Measurements from ENCODE around the gene NAT14. TPM values are rescaled to one million over a fixed set of nuclear protein-coding genes. Genes with fewer than 3 reads are reported as not detected.
"Not testable (repeated sequence)": the region's sequence is repeated elsewhere in the genome, so short reads cannot be mapped to it uniquely, and the experiment has no call there.

Gene NAT14
- total and polyA plus RNA-seq, 2 experiments from 2014 or later = 56.5 to 138 TPM

DNA sequence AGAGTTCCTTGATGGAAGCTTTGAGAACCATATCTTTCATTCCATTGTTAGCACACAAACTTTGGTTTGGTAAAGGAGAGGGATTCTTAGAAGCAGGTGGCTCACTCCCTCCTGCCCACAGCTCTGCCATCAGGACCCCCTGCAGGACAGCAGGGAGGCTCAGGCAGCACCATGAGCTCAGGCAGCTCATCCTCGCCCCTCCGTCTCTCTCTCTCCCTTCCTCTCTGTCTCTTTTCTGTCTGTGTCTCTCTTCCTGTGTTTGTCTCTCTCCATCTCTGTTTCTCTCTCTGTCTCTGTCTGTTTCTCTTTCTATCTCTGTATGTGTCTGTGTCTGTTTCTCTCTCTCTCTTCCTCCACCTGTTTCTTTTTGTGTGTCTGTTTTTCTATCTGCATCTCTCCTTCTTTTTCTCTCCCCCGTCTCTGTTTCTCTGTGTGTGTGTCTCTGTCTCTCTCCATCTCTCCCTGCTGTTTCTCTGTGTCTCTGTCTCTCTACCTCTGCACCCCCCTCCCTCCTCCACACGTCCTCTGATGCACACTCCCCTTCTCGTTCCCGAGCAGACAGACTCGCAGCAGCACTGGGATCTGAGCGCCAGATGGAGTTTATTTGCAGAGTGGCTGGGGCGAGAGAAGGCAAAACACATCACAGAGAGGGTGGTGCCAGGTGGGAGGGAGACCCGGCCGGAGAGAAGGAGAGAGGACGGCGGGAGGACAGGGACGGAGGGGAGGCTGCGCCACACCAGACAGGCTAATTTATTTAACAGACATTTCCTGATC, 43.2 kb downstream of the NAT14 start:
- TF ChIP-seq, protein P1, sequence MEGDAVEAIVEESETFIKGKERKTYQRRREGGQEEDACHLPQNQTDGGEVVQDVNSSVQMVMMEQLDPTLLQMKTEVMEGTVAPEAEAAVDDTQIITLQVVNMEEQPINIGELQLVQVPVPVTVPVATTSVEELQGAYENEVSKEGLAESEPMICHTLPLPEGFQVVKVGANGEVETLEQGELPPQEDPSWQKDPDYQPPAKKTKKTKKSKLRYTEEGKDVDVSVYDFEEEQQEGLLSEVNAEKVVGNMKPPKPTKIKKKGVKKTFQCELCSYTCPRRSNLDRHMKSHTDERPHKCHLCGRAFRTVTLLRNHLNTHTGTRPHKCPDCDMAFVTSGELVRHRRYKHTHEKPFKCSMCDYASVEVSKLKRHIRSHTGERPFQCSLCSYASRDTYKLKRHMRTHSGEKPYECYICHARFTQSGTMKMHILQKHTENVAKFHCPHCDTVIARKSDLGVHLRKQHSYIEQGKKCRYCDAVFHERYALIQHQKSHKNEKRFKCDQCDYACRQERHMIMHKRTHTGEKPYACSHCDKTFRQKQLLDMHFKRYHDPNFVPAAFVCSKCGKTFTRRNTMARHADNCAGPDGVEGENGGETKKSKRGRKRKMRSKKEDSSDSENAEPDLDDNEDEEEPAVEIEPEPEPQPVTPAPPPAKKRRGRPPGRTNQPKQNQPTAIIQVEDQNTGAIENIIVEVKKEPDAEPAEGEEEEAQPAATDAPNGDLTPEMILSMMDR (IDR thresholded peaks at IDR 0.05; ENCODE audit: low read depth, low read length) = no peak

DNA sequence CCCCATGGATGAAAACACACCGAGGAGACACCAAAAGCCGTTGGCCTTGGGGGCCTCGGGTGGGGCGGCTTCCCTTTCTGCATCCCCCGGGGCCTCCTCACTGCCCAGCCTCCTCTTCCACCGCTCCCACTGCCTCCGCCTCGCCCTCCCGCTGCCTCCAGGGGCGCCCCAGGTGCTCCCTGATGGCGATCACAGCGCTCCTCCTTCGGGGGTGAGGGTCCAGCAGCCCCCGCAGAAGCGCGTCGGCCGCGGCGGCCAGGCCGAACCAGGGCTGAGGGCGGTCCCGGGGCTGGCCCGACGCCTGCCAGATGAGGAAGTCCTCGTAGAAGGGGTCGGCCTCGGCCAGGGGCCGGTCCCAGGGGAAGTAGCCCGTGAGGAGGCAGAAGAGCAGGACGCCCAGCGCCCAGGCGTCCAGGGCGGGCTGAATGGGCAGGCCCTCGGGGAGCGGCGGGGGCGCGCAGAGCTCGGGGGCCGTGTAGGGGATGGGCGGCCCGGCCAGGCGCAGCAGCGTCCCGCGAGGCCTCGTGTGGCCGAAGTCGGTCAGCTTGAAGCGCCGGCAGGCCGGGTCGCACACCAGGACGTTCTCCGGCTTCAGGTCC, 44.7 kb downstream of the NAT14 start:
- DNase-seq (ENCODE audit: low read depth in 1 of 2, low spot score in 1 of 2) = no peak
- H3K27ac ChIP-seq = no peak overlapping the region
- H3K9me3 ChIP-seq (ENCODE audit: low read depth) = no peaks in the 10 kb centered on the region
- H3K4me1 ChIP-seq (ENCODE audit: low read depth) = no peaks in the 10 kb centered on the region
- TF ChIP-seq, protein P1 (IDR thresholded peaks at IDR 0.05; ENCODE audit: low read depth, low read length) = no peak
- H3K36me3 ChIP-seq = no peaks in the 10 kb centered on the region
- no peak overlapping the region for H3K4me3 ChIP-seq
- no peaks in the 10 kb centered on the region for H3K27me3 ChIP-seq

More for the DNA sequence above, 43.2 kb downstream of the NAT14 start:
- Histone ChIP-seq H3K36me3 (no peaks in the 10 kb centered on the region), H3K27ac (no peak overlapping the region), H3K4me3 (no peak overlapping the region), H3K4me1 (ENCODE audit: low read depth) (no peaks in the 10 kb centered on the region), H3K9me3 (ENCODE audit: low read depth) (no peaks in the 10 kb centered on the region), H3K27me3 (no peaks in the 10 kb centered on the region)
- peak in 1 of 2 donors; percentile 29 for DNase-seq (ENCODE audit: low read depth in 1 of 2, low spot score in 1 of 2)

GRCh38 chr19:55530996-55531395, 46.0 kb downstream of the NAT14 start:
- Histone ChIP-seq H3K27ac (no peak overlapping the region), H3K4me1 (ENCODE audit: low read depth) (no peaks in the 10 kb centered on the region), H3K27me3 (no peaks in the 10 kb centered on the region), H3K36me3 (no peaks in the 10 kb centered on the region), H3K4me3 (no peak overlapping the region), H3K9me3 (ENCODE audit: low read depth) (no peaks in the 10 kb centered on the region)
- DNase-seq (ENCODE audit: low read depth in 1 of 2, low spot score in 1 of 2) = no peak
- TF ChIP-seq, protein P1 (IDR thresholded peaks at IDR 0.05; ENCODE audit: low read depth, low read length) = no peak

GRCh38 chr19:55534280-55534679, 49.3 kb downstream of the NAT14 start:
- not testable (repeated sequence) for H3K36me3 ChIP-seq; H3K27me3 ChIP-seq; H3K9me3 ChIP-seq (ENCODE audit: low read depth); DNase-seq (ENCODE audit: low read depth in 1 of 2, low spot score in 1 of 2); H3K4me1 ChIP-seq (ENCODE audit: low read depth); H3K27ac ChIP-seq; H3K4me3 ChIP-seq

DNA sequence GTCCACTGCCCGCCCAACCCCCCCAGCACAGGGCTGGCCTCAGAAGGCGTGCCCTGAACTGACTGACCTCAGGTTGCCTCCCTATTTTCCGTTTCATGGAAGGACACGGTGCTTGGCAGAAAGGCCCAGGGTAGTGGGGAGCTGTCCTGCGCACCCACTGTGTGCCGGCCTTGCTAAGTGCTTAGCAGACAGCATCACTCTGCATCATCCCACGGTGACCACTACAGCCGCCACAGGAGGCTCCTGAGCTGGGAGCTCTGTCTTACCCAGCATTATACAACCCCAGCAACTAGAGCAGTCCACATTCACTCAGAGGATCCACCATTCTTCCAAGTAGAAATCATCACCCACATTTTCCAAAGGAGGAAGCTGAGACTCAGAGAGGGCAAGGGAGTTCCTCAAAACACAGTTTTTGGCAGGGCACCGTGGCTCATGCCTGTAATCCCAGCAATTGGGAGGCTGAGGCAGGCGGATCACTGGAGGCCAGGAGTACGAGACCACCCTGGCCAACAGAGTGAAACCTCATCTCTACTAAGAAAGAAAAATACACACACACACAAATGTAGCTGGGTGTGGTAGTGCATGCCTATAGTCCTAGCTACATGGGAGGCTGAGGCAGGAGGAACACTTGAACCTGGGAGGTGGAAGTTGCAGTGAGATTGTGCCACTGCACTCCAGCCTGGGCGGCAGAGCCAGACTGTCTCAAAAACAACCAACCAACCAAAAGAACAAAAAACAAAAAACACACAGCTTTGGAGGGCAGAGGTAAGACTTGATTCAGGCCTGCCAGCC, 50.4 kb downstream of the NAT14 start:
- H3K4me1 ChIP-seq (ENCODE audit: low read depth) = peaks cover 4% of the 10 kb centered on the region
- TF ChIP-seq, protein P1 (IDR thresholded peaks at IDR 0.05; ENCODE audit: low read depth, low read length) = no peak
- no peaks in the 10 kb centered on the region for H3K36me3 ChIP-seq
- no peaks in the 10 kb centered on the region for H3K27me3 ChIP-seq
- H3K4me3 ChIP-seq = no peak overlapping the region
- no peak for DNase-seq (ENCODE audit: low read depth in 1 of 2, low spot score in 1 of 2)
- H3K27ac ChIP-seq = no peak overlapping the region
- no peaks in the 10 kb centered on the region for H3K9me3 ChIP-seq (ENCODE audit: low read depth)
